ENCODE measurements around the gene SPA17.

- TF ChIP-seq POLR2AphosphoS5 (IDR thresholded peaks at IDR 0.05), result no peak
- TF ChIP-seq CTCF (IDR thresholded peaks at IDR 0.05), result no peak
Measured at GRCh38 chr11:124642628-124643027, 31.1 kb upstream of the SPA17 start.
